GM18517 (cell line): ENCODE data around the gene KLHL3.

ENCODE experiments used
- ATAC-seq: cut with Tn5 transposase; IDR thresholded peaks from one replicate; pipeline ENCODE4 v1.9.1; 2021; ENCODE audit warnings: mild to moderate bottlenecking, moderate library complexity; ENCODE audit not compliant: unreplicated experiment

Gene KLHL3

GRCh38 chr5:137592317-137592716 lies 143.6 kb downstream of the KLHL3 start:
- no peak for ATAC-seq

- no peak for ATAC-seq
Measured at GRCh38 chr5:137589185-137589584, 146.7 kb downstream of the KLHL3 start.

- ATAC-seq: no peak
Measured at GRCh38 chr5:137587919-137588318, 148.0 kb downstream of the KLHL3 start.

GRCh38 chr5:137584262-137584661 lies 151.6 kb downstream of the KLHL3 start:
- ATAC-seq: no peak

- ATAC-seq: no peak
Measured at GRCh38 chr5:137583129-137583528, 152.8 kb downstream of the KLHL3 start.

GRCh38 chr5:137582218-137582617 lies 153.7 kb downstream of the KLHL3 start:
- no peak for ATAC-seq

GRCh38 chr5:137581776-137582175 lies 154.1 kb downstream of the KLHL3 start:
- no peak for ATAC-seq

GRCh38 chr5:137580030-137580429 lies 155.9 kb downstream of the KLHL3 start:
- no peak for ATAC-seq

- ATAC-seq: no peak
Measured at GRCh38 chr5:137575847-137576246, 160.0 kb downstream of the KLHL3 start.

GRCh38 chr5:137575211-137575610 lies 160.7 kb downstream of the KLHL3 start:
- no peak for ATAC-seq

GRCh38 chr5:137573376-137573775 lies 162.5 kb downstream of the KLHL3 start:
- no peak for ATAC-seq

- no peak for ATAC-seq
Measured at GRCh38 chr5:137572042-137572695, 163.7 kb downstream of the KLHL3 start.

- no peak for ATAC-seq
Measured at GRCh38 chr5:137570070-137570469, 165.8 kb downstream of the KLHL3 start.
